ENCODE data around the gene CTBP2. TPM values are rescaled to one million over a fixed set of nuclear protein-coding genes. Genes with fewer than 3 reads are reported as not detected.
A peak's percentile ranks its signal among the peaks of the same experiment; 100 is the strongest.

Gene CTBP2
- total and polyA plus RNA-seq, 10 of the 15 experiments (the other 5 are each of a cell fraction or from before 2014, with no cell fraction given) = 0.02 to 0.72 (median 0.06) TPM; not detected in 2

DNA sequence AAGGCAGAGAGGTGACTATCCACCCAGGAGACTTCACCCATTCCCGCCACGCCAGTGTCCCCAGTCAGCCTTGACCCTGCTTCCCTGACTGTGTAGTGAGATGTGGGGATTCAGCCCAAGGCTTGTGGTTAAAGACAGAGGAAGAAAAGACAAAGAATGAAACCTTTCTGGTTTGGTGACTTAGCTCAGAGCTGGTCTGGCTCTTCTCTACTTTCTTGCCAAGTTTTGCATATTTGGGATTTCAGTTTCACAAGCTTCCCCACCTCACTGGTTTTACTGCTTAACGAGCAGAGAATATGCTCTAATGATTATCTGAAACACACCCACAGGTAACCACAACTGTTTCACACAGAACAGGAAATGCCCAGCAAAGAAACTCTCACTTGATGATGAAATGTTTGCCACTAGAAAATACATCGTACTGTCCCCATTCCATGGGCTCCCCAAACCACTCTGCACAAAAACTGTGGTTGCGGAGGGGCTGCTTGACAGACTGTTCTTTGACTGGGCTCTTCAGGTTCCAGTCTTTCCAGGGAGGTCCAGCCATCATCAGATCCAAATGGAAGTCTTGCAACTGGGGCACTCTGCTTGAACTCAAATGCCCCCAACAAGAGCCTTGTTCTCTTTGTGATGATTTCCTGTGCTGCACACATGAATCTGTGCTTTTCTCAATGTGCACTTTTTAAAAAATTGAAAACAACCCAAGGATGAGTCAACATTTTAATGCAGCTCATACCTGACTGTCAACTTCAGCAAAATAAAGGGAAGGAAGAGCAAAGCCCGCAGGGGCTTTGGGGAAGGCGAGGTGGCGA lies 95.5 kb downstream of the CTBP2 start (continued):
- TF ChIP-seq, protein P1, sequence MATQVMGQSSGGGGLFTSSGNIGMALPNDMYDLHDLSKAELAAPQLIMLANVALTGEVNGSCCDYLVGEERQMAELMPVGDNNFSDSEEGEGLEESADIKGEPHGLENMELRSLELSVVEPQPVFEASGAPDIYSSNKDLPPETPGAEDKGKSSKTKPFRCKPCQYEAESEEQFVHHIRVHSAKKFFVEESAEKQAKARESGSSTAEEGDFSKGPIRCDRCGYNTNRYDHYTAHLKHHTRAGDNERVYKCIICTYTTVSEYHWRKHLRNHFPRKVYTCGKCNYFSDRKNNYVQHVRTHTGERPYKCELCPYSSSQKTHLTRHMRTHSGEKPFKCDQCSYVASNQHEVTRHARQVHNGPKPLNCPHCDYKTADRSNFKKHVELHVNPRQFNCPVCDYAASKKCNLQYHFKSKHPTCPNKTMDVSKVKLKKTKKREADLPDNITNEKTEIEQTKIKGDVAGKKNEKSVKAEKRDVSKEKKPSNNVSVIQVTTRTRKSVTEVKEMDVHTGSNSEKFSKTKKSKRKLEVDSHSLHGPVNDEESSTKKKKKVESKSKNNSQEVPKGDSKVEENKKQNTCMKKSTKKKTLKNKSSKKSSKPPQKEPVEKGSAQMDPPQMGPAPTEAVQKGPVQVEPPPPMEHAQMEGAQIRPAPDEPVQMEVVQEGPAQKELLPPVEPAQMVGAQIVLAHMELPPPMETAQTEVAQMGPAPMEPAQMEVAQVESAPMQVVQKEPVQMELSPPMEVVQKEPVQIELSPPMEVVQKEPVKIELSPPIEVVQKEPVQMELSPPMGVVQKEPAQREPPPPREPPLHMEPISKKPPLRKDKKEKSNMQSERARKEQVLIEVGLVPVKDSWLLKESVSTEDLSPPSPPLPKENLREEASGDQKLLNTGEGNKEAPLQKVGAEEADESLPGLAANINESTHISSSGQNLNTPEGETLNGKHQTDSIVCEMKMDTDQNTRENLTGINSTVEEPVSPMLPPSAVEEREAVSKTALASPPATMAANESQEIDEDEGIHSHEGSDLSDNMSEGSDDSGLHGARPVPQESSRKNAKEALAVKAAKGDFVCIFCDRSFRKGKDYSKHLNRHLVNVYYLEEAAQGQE (IDR thresholded peaks at IDR 0.05; ENCODE audit: low read depth, low read length) = no peak
- TF ChIP-seq BACH1 (IDR thresholded peaks at IDR 0.05; ENCODE audit: borderline replicate concordance) = peak; percentile 90; the same call in 1 of the 2 replicates
- TF ChIP-seq, protein P2, sequence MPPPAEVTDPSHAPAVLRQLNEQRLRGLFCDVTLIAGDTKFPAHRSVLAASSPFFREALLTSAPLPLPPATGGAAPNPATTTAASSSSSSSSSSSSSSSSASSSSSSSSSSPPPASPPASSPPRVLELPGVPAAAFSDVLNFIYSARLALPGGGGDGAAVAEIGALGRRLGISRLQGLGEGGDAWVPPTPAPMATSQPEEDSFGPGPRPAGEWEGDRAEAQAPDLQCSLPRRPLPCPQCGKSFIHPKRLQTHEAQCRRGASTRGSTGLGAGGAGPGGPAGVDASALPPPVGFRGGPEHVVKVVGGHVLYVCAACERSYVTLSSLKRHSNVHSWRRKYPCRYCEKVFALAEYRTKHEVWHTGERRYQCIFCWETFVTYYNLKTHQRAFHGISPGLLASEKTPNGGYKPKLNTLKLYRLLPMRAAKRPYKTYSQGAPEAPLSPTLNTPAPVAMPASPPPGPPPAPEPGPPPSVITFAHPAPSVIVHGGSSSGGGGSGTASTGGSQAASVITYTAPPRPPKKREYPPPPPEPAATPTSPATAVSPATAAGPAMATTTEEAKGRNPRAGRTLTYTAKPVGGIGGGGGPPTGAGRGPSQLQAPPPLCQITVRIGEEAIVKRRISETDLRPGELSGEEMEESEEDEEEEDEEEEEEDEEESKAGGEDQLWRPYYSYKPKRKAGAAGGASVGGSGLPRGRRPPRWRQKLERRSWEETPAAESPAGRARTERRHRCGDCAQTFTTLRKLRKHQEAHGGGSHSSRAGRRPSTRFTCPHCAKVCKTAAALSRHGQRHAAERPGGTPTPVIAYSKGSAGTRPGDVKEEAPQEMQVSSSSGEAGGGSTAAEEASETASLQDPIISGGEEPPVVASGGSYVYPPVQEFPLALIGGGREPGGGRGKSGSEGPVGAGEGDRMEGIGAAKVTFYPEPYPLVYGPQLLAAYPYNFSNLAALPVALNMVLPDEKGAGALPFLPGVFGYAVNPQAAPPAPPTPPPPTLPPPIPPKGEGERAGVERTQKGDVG (CRISPR knock-in tag; IDR thresholded peaks at IDR 0.05) = no peak
- TF ChIP-seq, protein P3, sequence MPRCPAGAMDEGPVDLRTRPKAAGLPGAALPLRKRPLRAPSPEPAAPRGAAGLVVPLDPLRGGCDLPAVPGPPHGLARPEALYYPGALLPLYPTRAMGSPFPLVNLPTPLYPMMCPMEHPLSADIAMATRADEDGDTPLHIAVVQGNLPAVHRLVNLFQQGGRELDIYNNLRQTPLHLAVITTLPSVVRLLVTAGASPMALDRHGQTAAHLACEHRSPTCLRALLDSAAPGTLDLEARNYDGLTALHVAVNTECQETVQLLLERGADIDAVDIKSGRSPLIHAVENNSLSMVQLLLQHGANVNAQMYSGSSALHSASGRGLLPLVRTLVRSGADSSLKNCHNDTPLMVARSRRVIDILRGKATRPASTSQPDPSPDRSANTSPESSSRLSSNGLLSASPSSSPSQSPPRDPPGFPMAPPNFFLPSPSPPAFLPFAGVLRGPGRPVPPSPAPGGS (IDR thresholded peaks at IDR 0.05; ENCODE audit: borderline replicate concordance, insufficient read depth, low read depth, low read length, poor library complexity, severe bottlenecking) = peak; percentile 90
- TF ChIP-seq BHLHE40 (IDR thresholded peaks at IDR 0.05; ENCODE audit: borderline replicate concordance in 1 of 2, low read depth in 2 of 2, low read length in 1 of 2) = peak; percentile 78 to 82
- TF ChIP-seq MEF2B (IDR thresholded peaks at IDR 0.05; ENCODE audit: partially characterized antibody, poor library complexity, severe bottlenecking) = peak; percentile 78
- TF ChIP-seq ZNF384 (IDR thresholded peaks at IDR 0.05; ENCODE audit: borderline replicate concordance, low read depth, low read length) = no peak
- TF ChIP-seq ZNF207 (IDR thresholded peaks at IDR 0.05; ENCODE audit: borderline replicate concordance) = no peak
- peak; percentile 99 for TF ChIP-seq PAX5 (IDR thresholded peaks at IDR 0.05; ENCODE audit: borderline replicate concordance, low read depth, low read length)
- TF ChIP-seq, protein P4, sequence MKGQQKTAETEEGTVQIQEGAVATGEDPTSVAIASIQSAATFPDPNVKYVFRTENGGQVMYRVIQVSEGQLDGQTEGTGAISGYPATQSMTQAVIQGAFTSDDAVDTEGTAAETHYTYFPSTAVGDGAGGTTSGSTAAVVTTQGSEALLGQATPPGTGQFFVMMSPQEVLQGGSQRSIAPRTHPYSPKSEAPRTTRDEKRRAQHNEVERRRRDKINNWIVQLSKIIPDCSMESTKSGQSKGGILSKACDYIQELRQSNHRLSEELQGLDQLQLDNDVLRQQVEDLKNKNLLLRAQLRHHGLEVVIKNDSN (IDR thresholded peaks at IDR 0.05; ENCODE audit: borderline replicate concordance, extremely low read length, insufficient read depth, low read depth, low read length) = no peak
- no peak for TF ChIP-seq CHD4 (IDR thresholded peaks at IDR 0.05)
- peak; percentile 99 for TF ChIP-seq EED (IDR thresholded peaks at IDR 0.05; ENCODE audit: low read depth)
- no peak for TF ChIP-seq YBX1 (IDR thresholded peaks at IDR 0.05)
- no peak for TF ChIP-seq CBX3 (IDR thresholded peaks at IDR 0.05; ENCODE audit: borderline replicate concordance, low read depth)
- TF ChIP-seq NR2C2 (IDR thresholded peaks at IDR 0.05; ENCODE audit: borderline replicate concordance, control insufficient read depth, insufficient read length, low read depth) = no peak
- TF ChIP-seq ATF7 (IDR thresholded peaks at IDR 0.05; ENCODE audit: low read depth) = peak; percentile 94
- peak; percentile 95 for TF ChIP-seq NR2F1 (conservative IDR thresholded peaks at IDR 0.05)
- TF ChIP-seq IKZF1 (conservative IDR thresholded peaks at IDR 0.05) = peak; percentile 95
- TF ChIP-seq CEBPB (IDR thresholded peaks at IDR 0.05; ENCODE audit: borderline replicate concordance in 1 of 2, low read depth in 2 of 2, low read length in 2 of 2) = peak; percentile 38 to 100; a peak in 3 of 4 replicates
- 0 out of 2 replicates have a peak, but pooled peaks have one; percentile 16 for TF ChIP-seq TAF1 (IDR thresholded peaks at IDR 0.05; ENCODE audit: borderline replicate concordance, low read depth, low read length)

Data from GM12878 (cell line).